RKO (cell line): ENCODE results near the gene LZTFL1.

Experiments used
- DNase-seq: peaks from one replicate; pipeline ENCODE4 v3.0.0-alpha.2; 2016; ENCODE audit warnings: low spot score

The LZTFL1 gene

GRCh38 chr3:45786801-45787495, 55.0 kb downstream of the LZTFL1 start:
- no peak for DNase-seq

GRCh38 chr3:45785605-45786150, 56.2 kb downstream of the LZTFL1 start:
- DNase-seq, result no peak

GRCh38 chr3:45783667-45784066, 58.3 kb downstream of the LZTFL1 start:
- DNase-seq, result no peak

- DNase-seq, result no peak
Observed at GRCh38 chr3:45782381-45782780, 59.5 kb downstream of the LZTFL1 start.

GRCh38 chr3:45781841-45782240, 60.1 kb downstream of the LZTFL1 start:
- DNase-seq, result no peak

GRCh38 chr3:45781271-45781670, 60.6 kb downstream of the LZTFL1 start:
- no peak for DNase-seq

GRCh38 chr3:45779746-45780735, 61.9 kb downstream of the LZTFL1 start:
- no peak for DNase-seq

- no peak for DNase-seq
Observed at GRCh38 chr3:45778761-45779201, 63.1 kb downstream of the LZTFL1 start.

- no peak for DNase-seq
Observed at GRCh38 chr3:45777746-45778386, 64.1 kb downstream of the LZTFL1 start.

- no peak for DNase-seq
Observed at GRCh38 chr3:45777111-45777745, 64.7 kb downstream of the LZTFL1 start.

- no peak for DNase-seq
Observed at GRCh38 chr3:45776611-45777010, 65.3 kb downstream of the LZTFL1 start.

GRCh38 chr3:45776301-45776595, 65.7 kb downstream of the LZTFL1 start:
- no peak for DNase-seq

- DNase-seq, result no peak
Observed at GRCh38 chr3:45775571-45776300, 66.2 kb downstream of the LZTFL1 start.

- no peak for DNase-seq
Observed at GRCh38 chr3:45774581-45775521, 67.1 kb downstream of the LZTFL1 start.

- no peak for DNase-seq
Observed at GRCh38 chr3:45773714-45774449, 68.0 kb downstream of the LZTFL1 start.
